HCT116 (cell line): ENCODE results near the gene GRIN3B. TPM values are rescaled to one million over a fixed set of nuclear protein-coding genes. Genes with fewer than 3 reads are reported as not detected.

ENCODE experiments used
- ATAC-seq: fragments of 200-7000 bp; cut with Tn5 transposase; 2 replicates; pipeline ENCODE4 v1.9.1; 2020; ENCODE audit warnings: mild to moderate bottlenecking, moderate library complexity
- BruUV-seq: library from RNA; stranded (reverse); fragments of 400-500 nt; replicated peaks from 2 replicates; lab custom pipeline; 2021; lab: Mats Ljungman, UMichigan
- CTCF ChIA-PET: fragments of 300-600 bp; sonication (Branson Sonifier 250); formaldehyde crosslinking; loops from one replicate; lab custom pipeline; 2021; ENCODE audit warnings: antibody characterized with exemption; lab: Charles Lee
- POLR2A ChIA-PET: fragments of 300-600, 350-600 bp; sonication (Branson Sonifier 250); formaldehyde crosslinking; loops from one replicate; lab custom pipeline; 2021; ENCODE audit warnings: antibody characterized with exemption; lab: Charles Lee
- RAD21 ChIA-PET, 2 experiments: fragments of 300-600 bp; sonication (Branson Sonifier 250); formaldehyde crosslinking; loops; one replicate each; lab custom pipeline; 2023; ENCODE audit warnings: low total read pairs in 2 of 2; ENCODE audit not compliant: uncharacterized antibody in 2 of 2, unreplicated experiment in 2 of 2, low non-redundant PET in 1 of 2; lab: Charles Lee
- DNase-seq: peaks from one replicate; pipeline ENCODE4 v3.0.0-alpha.2; 2010; ENCODE audit warnings: low read depth, low spot score
- H2AFZ ChIP-seq: fragments of 200-600 bp; shearing (Covaris generic), sonication (generic); 2 replicates; pipeline ENCODE4 v1.6.1; 2017; ENCODE audit warnings: low read depth, mixed run types, mixed read lengths, antibody characterized with exemption, low read length; ENCODE audit not compliant: poor library complexity, severe bottlenecking
- H3K27ac ChIP-seq: 2 replicates; pipeline ENCODE4 v1.5.1; 2012; ENCODE audit warnings: low read depth, low read length
- H3K27me3 ChIP-seq: fragments of 200-600 bp; sonication (generic); 2 replicates; pipeline ENCODE4 v1.6.1; 2016; ENCODE audit warnings: mixed run types, low read length, mixed read lengths; ENCODE audit not compliant: insufficient read depth
- H3K36me3 ChIP-seq, 2 experiments: fragments of 200-500 bp in 1 of 2; fragments of 200-600 bp in 1 of 2; sonication (Bioruptor generic) in 1 of 2; sonication (generic) in 1 of 2; 2 replicates each; pipeline versions ENCODE4 v1.5.1 to v1.6.1; 2014 to 2016; ENCODE audit warnings: low read length in 2 of 2, inconsistent platforms in 1 of 2, mixed read lengths in 1 of 2, mixed run types in 1 of 2; ENCODE audit not compliant: insufficient read depth in 2 of 2, control insufficient read depth in 1 of 2
- H3K4me1 ChIP-seq, 2 experiments: fragments of 200-600 bp in 1 of 2; sonication (generic) in 1 of 2; 2 replicates each; pipeline versions ENCODE4 v1.5.1 to v1.6.1; 2012 to 2017; ENCODE audit warnings: low read length in 2 of 2, inconsistent platforms in 1 of 2, mild to moderate bottlenecking in 1 of 2, mixed read lengths in 1 of 2, mixed run types in 1 of 2, moderate library complexity in 1 of 2; ENCODE audit not compliant: insufficient read depth in 2 of 2, control insufficient read depth in 1 of 2
- H3K4me2 ChIP-seq: fragments of 200-600 bp; sonication (generic); 2 replicates; pipeline ENCODE4 v1.6.1; 2017; ENCODE audit warnings: mixed run types, low read length, mixed read lengths
- H3K4me3 ChIP-seq, 2 experiments: fragments of 200-600 bp in 1 of 2; sonication (generic) in 1 of 2; replicated peaks in 1 of 2; 2 replicates each; pipeline ENCODE4 v1.5.1; 2011 to 2016; ENCODE audit warnings: low read length in 2 of 2, control low read depth in 1 of 2, low read depth in 1 of 2, mild to moderate bottlenecking in 1 of 2, mixed read lengths in 1 of 2, mixed run types in 1 of 2
- H3K79me2 ChIP-seq: fragments of 200-600 bp; sonication (generic); 2 replicates; pipeline ENCODE4 v1.6.1; 2017; ENCODE audit warnings: mild to moderate bottlenecking, mixed run types, low read length, moderate library complexity, mixed read lengths; ENCODE audit not compliant: insufficient read depth
- H3K9ac ChIP-seq: fragments of 200-600 bp; sonication (generic); 2 replicates; pipeline ENCODE4 v1.6.1; 2016; ENCODE audit warnings: low read length, mixed read lengths
- H3K9me2 ChIP-seq: fragments of 200-600 bp; sonication (generic), shearing (Covaris generic); 2 replicates; pipeline ENCODE4 v1.6.1; 2017; ENCODE audit warnings: mixed run types, mild to moderate bottlenecking, moderate library complexity; ENCODE audit not compliant: insufficient read depth
- H3K9me3 ChIP-seq, 2 experiments: fragments of 200-500 bp in 1 of 2; fragments of 200-600 bp in 1 of 2; sonication (Bioruptor generic) in 1 of 2; sonication (generic) in 1 of 2; 2 replicates each; pipeline ENCODE4 v1.6.1; 2014 to 2017; ENCODE audit warnings: low read length in 2 of 2, mixed read lengths in 2 of 2, inconsistent platforms in 1 of 2, low read depth in 1 of 2, mild to moderate bottlenecking in 1 of 2, mixed run types in 1 of 2, moderate library complexity in 1 of 2; ENCODE audit not compliant: control insufficient read depth in 1 of 2, insufficient read depth in 1 of 2
- H4K20me1 ChIP-seq: fragments of 200-600 bp; sonication (generic), shearing (Covaris generic); 2 replicates; pipeline ENCODE4 v1.6.1; 2017; ENCODE audit warnings: mixed run types, mild to moderate bottlenecking, moderate library complexity; ENCODE audit not compliant: insufficient read depth
- CBX3 ChIP-seq: IDR thresholded peaks from 2 replicates; pipeline ENCODE4 v1.6.1; 2012; ENCODE audit warnings: low read depth
- CEBPB ChIP-seq: IDR thresholded peaks from 2 replicates; pipeline ENCODE4 v1.6.1; 2012; ENCODE audit warnings: low read depth
- EGR1 ChIP-seq: IDR thresholded peaks from 2 replicates; pipeline ENCODE4 v1.6.1; 2012; ENCODE audit warnings: low read depth
- EZH2 ChIP-seq: fragments of 200-600 bp; sonication (generic); IDR thresholded peaks from 2 replicates; pipeline ENCODE4 v1.6.1; 2017; ENCODE audit warnings: antibody characterized with exemption, mixed run types
- JUND ChIP-seq: IDR thresholded peaks from 2 replicates; pipeline ENCODE4 v1.6.1; 2012
- POLR2AphosphoS5 ChIP-seq: IDR thresholded peaks from 2 replicates; pipeline ENCODE4 v1.6.1; 2011; ENCODE audit warnings: mild to moderate bottlenecking, low read depth, low read length, moderate library complexity
- RAD21 ChIP-seq: IDR thresholded peaks from 2 replicates; pipeline ENCODE4 v1.6.1; 2012; ENCODE audit warnings: low read depth, mild to moderate bottlenecking
- SRF ChIP-seq: IDR thresholded peaks from 2 replicates; pipeline ENCODE4 v1.6.1; 2012; ENCODE audit warnings: low read depth
- TCF7L2 ChIP-seq: IDR thresholded peaks from 2 replicates; pipeline ENCODE4 v1.7.0; 2011; ENCODE audit warnings: borderline replicate concordance, inconsistent platforms; ENCODE audit not compliant: insufficient read depth, insufficient read length; ENCODE audit errors: extremely low read depth
- intact Hi-C: fragments of 100-400 bp; cut with micrococcal nuclease; formaldehyde crosslinking; loops from 2 replicates; pipeline ENCODE4 v1.10.0; 2022
- total RNA-seq: library from RNA; stranded (reverse); gene quantifications from one replicate; pipeline ENCODE4 v1.2.1, GENCODE V29; 2021; ENCODE audit not compliant: unreplicated experiment
- TF ChIP-seq, protein P1 (sequence below): IDR thresholded peaks from 2 replicates; pipeline ENCODE4 v1.6.1; 2012; ENCODE audit warnings: low read depth
- TF ChIP-seq, protein P2 (sequence below): IDR thresholded peaks from 2 replicates; pipeline ENCODE4 v1.6.1; 2011; ENCODE audit warnings: mild to moderate bottlenecking, low read length, moderate library complexity; ENCODE audit not compliant: insufficient replicate concordance; ENCODE audit errors: extremely low read depth

Gene GRIN3B
- total RNA-seq, 1 experiment from 2014 or later = 0.69 TPM

DNA sequence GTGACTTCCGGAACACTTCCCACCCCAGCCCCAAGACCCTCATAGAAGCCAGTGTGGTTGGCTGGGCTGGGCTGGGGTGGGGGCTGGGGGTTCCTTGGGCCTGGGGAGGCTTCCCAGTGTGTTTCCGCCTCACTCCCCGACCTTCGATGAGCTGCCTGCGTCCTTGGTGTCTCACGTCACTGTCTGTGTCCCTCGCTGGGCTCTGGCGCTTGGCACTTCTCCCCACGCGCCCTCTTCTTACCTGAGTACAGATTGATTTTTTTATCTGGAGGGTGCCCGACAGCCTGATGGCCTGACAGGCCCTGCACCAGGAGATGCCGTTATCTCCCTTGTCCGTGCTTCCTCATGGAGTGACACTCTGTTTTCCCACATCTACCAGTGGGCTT, 7.6 kb upstream of the GRIN3B start:
- Histone ChIP-seq H4K20me1 (peaks cover 6% of the 10 kb centered on the region; the same call in 1 of the 2 replicates), H3K4me1 (peaks cover 7 to 29% of the 10 kb centered on the region in 2 experiments), H3K79me2 (no peaks in the 10 kb centered on the region; the same call in 1 of the 2 replicates), H3K27ac (no peak overlapping the region; the same call in 1 of the 2 replicates), H3K27me3 (no peaks in the 10 kb centered on the region), H3K9me3 (no peaks in the 10 kb centered on the region), H3K4me2 (no peak overlapping the region), H3K36me3 (peaks cover 7 to 53% of the 10 kb centered on the region in 2 experiments; a peak in 3 of 4 replicates), H3K9me2 (no peaks in the 10 kb centered on the region), H3K4me3 (no peak overlapping the region), H2AFZ (no peak overlapping the region), H3K9ac (no peak overlapping the region)
- intact Hi-C loops = no loop called here
- ATAC-seq (no peak), DNase-seq (no peak)
- ChIA-PET CTCF (no interaction called here), POLR2A (no interaction called here), RAD21 (no interaction called here)
- no peak for TF ChIP-seq EGR1
- no peak for TF ChIP-seq CEBPB
- TF ChIP-seq TCF7L2 = no peak
- no peak for TF ChIP-seq POLR2AphosphoS5
- TF ChIP-seq CBX3 = no peak
- no TSS peak for BruUV-seq

DNA sequence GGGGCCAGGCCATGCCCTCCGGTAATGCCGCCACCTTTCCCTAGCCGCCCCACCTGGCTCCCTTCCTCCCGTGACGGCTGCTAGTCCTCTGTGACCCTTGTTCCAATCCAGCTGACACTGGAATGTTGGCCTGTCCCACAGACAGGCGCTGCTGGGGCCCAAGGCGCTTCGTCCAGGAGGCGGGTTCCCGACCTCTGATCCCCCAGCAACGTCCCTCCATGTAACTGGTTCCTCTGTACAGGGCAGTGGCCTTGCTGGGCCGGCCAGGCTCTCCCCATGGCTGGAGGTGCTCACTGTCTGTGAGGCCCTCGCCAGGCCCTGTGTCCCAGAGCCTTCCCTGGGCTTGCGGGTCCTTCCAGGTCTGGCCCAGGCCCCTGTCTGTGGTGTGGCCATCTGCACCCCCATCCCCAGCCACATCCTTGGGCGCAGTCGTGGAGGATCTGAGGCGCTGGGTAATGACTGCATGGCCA, 6.8 kb upstream of the GRIN3B start:
- Histone ChIP-seq H3K27ac (no peak overlapping the region; the same call in 1 of the 2 replicates), H3K4me1 (peaks cover 7 to 29% of the 10 kb centered on the region in 2 experiments), H4K20me1 (peaks cover 6% of the 10 kb centered on the region; the same call in 1 of the 2 replicates), H2AFZ (no peak overlapping the region), H3K9ac (no peak overlapping the region), H3K9me3 (no peaks in the 10 kb centered on the region), H3K9me2 (no peaks in the 10 kb centered on the region), H3K4me2 (no peak overlapping the region), H3K36me3 (peaks cover 7 to 48% of the 10 kb centered on the region in 2 experiments; a peak in 3 of 4 replicates), H3K79me2 (no peaks in the 10 kb centered on the region; the same call in 1 of the 2 replicates), H3K4me3 (no peak overlapping the region), H3K27me3 (no peaks in the 10 kb centered on the region)
- DNase-seq = no peak
- ATAC-seq = no peak
- no TSS peak for BruUV-seq
- CTCF ChIA-PET = no interaction called here
- POLR2A ChIA-PET = no interaction called here
- TF ChIP-seq POLR2AphosphoS5 (no peak), CBX3 (no peak), RAD21 (no peak), EZH2 (no peak), SRF (no peak), JUND (no peak)
- TF ChIP-seq, protein P1, sequence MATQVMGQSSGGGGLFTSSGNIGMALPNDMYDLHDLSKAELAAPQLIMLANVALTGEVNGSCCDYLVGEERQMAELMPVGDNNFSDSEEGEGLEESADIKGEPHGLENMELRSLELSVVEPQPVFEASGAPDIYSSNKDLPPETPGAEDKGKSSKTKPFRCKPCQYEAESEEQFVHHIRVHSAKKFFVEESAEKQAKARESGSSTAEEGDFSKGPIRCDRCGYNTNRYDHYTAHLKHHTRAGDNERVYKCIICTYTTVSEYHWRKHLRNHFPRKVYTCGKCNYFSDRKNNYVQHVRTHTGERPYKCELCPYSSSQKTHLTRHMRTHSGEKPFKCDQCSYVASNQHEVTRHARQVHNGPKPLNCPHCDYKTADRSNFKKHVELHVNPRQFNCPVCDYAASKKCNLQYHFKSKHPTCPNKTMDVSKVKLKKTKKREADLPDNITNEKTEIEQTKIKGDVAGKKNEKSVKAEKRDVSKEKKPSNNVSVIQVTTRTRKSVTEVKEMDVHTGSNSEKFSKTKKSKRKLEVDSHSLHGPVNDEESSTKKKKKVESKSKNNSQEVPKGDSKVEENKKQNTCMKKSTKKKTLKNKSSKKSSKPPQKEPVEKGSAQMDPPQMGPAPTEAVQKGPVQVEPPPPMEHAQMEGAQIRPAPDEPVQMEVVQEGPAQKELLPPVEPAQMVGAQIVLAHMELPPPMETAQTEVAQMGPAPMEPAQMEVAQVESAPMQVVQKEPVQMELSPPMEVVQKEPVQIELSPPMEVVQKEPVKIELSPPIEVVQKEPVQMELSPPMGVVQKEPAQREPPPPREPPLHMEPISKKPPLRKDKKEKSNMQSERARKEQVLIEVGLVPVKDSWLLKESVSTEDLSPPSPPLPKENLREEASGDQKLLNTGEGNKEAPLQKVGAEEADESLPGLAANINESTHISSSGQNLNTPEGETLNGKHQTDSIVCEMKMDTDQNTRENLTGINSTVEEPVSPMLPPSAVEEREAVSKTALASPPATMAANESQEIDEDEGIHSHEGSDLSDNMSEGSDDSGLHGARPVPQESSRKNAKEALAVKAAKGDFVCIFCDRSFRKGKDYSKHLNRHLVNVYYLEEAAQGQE = no peak
- TF ChIP-seq, protein P2, sequence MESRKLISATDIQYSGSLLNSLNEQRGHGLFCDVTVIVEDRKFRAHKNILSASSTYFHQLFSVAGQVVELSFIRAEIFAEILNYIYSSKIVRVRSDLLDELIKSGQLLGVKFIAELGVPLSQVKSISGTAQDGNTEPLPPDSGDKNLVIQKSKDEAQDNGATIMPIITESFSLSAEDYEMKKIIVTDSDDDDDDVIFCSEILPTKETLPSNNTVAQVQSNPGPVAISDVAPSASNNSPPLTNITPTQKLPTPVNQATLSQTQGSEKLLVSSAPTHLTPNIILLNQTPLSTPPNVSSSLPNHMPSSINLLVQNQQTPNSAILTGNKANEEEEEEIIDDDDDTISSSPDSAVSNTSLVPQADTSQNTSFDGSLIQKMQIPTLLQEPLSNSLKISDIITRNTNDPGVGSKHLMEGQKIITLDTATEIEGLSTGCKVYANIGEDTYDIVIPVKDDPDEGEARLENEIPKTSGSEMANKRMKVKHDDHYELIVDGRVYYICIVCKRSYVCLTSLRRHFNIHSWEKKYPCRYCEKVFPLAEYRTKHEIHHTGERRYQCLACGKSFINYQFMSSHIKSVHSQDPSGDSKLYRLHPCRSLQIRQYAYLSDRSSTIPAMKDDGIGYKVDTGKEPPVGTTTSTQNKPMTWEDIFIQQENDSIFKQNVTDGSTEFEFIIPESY = no peak
- intact Hi-C loops = no loop called here
- RAD21 ChIA-PET = no interaction called here
